GM12878 (cell line): Measurements from ENCODE around the gene CACNA2D1. TPM values are rescaled to one million over a fixed set of nuclear protein-coding genes. Genes with fewer than 3 reads are reported as not detected.

Experiments
- ATAC-seq: fragments of 200-7000 bp; cut with Tn5 transposase; 3 replicates; pipeline ENCODE4 v1.9.1; 2020; ENCODE audit warnings: mild to moderate bottlenecking, moderate library complexity
- BruUV-seq: library from RNA; stranded (reverse); fragments of 400-500 nt; replicated peaks from 2 replicates; lab custom pipeline; 2021; lab: Mats Ljungman, UMichigan
- CTCF ChIA-PET: fragments of 300-600 bp; sonication (Branson Sonifier 250); formaldehyde crosslinking; extraction: SDS; loops from one replicate; lab custom pipeline; 2021; ENCODE audit warnings: inconsistent platforms; lab: Yijun Ruan, JAX
- POLR2A ChIA-PET: fragments of 350-600 bp; formaldehyde crosslinking; extraction: SDS; loops from one replicate; lab custom pipeline; 2021; ENCODE audit warnings: inconsistent platforms; lab: Charles Lee
- RAD21 ChIA-PET: fragments of 300-600 bp; sonication (Branson Sonifier 250); formaldehyde crosslinking; loops from one replicate; lab custom pipeline; 2023; ENCODE audit warnings: antibody characterized with exemption; ENCODE audit not compliant: unreplicated experiment; lab: Charles Lee
- SMC1A ChIA-PET: fragments of 300-600 bp; sonication (Branson Sonifier 250); formaldehyde crosslinking; loops from one replicate; lab custom pipeline; 2023; ENCODE audit not compliant: unreplicated experiment, uncharacterized antibody; lab: Charles Lee
- DNase-seq: peaks from one replicate; pipeline ENCODE4 v3.0.0-alpha.2; 2011; ENCODE audit warnings: low read depth, low spot score
- FAIRE-seq: peaks from 3 replicates; lab custom pipeline; 2011; peaks lifted over from hg19 to GRCh38; lab: Jason Lieb, UNC
- H2AFZ ChIP-seq: 2 replicates; pipeline ENCODE4 v1.6.0; 2011; ENCODE audit warnings: low read depth, low read length, control low read depth; ENCODE audit not compliant: control insufficient read depth
- H3K27ac ChIP-seq: 2 replicates; pipeline ENCODE4 v1.5.1; 2011; ENCODE audit warnings: control low read depth; ENCODE audit not compliant: control insufficient read depth, insufficient read depth
- H3K27me3 ChIP-seq, 2 experiments: replicated peaks in 1 of 2; 2 replicates each; pipeline versions ENCODE4 v1.6.0 to v1.6.1; 2011; ENCODE audit warnings: low read length in 1 of 2; ENCODE audit not compliant: control insufficient read depth in 2 of 2, insufficient read depth in 2 of 2
- H3K36me3 ChIP-seq, 2 experiments: 2 replicates each; pipeline ENCODE4 v1.5.1; 2011; ENCODE audit warnings: low read length in 1 of 2; ENCODE audit not compliant: control insufficient read depth in 2 of 2, insufficient read depth in 2 of 2
- H3K4me1 ChIP-seq: 2 replicates; pipeline ENCODE4 v1.6.1; 2011; ENCODE audit warnings: mild to moderate bottlenecking, low read length, moderate library complexity, mixed read lengths; ENCODE audit not compliant: control insufficient read depth, insufficient read depth
- H3K4me2 ChIP-seq: 2 replicates; pipeline ENCODE4 v1.6.0; 2011; ENCODE audit warnings: control low read depth; ENCODE audit not compliant: control insufficient read depth, insufficient read depth
- H3K4me3 ChIP-seq: fragments of 200-600 bp; sonication (generic); 2 replicates; pipeline ENCODE4 v1.5.1; 2016
- H3K79me2 ChIP-seq: 2 replicates; pipeline ENCODE4 v1.6.0; 2011; ENCODE audit warnings: low read length; ENCODE audit not compliant: control insufficient read depth, insufficient read depth
- H3K9ac ChIP-seq: 2 replicates; pipeline ENCODE4 v1.8.0; 2011; ENCODE audit warnings: low read length, control low read depth, mixed read lengths; ENCODE audit not compliant: control insufficient read depth, insufficient read depth
- H3K9me3 ChIP-seq: replicated peaks from 3 replicates; pipeline ENCODE4 v1.5.1; 2011; ENCODE audit warnings: mild to moderate bottlenecking, low read length; ENCODE audit not compliant: control insufficient read depth, insufficient read depth
- H4K20me1 ChIP-seq: 2 replicates; pipeline ENCODE4 v1.6.0; 2011; ENCODE audit not compliant: control insufficient read depth, insufficient read depth
- ELK1 ChIP-seq: IDR thresholded peaks from 2 replicates; pipeline ENCODE4 v1.6.1; 2012; ENCODE audit warnings: low read depth, low read length, improper control_type of control experiment
- NBN ChIP-seq: fragments of 450-650 bp; IDR thresholded peaks from 2 replicates; pipeline ENCODE4 v1.6.1; 2016
- SRF ChIP-seq, 2 experiments: IDR thresholded peaks; 2 replicates each; pipeline ENCODE4 v1.6.1; 2011; ENCODE audit warnings: low read depth in 2 of 2, low read length in 2 of 2, mild to moderate bottlenecking in 1 of 2, moderate library complexity in 1 of 2
- WRNIP1 ChIP-seq: IDR thresholded peaks from 2 replicates; pipeline ENCODE4 v1.6.1; 2011; ENCODE audit warnings: low read depth, low read length, improper control_type of control experiment, borderline replicate concordance
- WGBS: methylation state at CpG from one replicate; pipeline ENCODE4 v1.1.6; 2016; ENCODE audit warnings: low lambda C conversion rate; ENCODE audit not compliant: insufficient replicate concordance, insufficient coverage; ENCODE audit errors: missing lambda C conversion rate; 5-methylcytosine and 5-hydroxymethylcytosine counted together
- in situ Hi-C: fragments of 300-500 bp; cut with MboI; formaldehyde crosslinking; loops from 9 replicates; pipeline ENCODE4 v1.14.3; 2018; ENCODE audit warnings: mixed read lengths
- intact Hi-C: fragments of 100-400 bp; cut with micrococcal nuclease; formaldehyde crosslinking; loops from one replicate; pipeline ENCODE4 v1.14.2; 2022; ENCODE audit not compliant: unreplicated experiment
- polyA plus RNA-seq, 11 experiments: library from polyadenylated mRNA; depleted of rRNA in 4 of 11; unstranded in 6 of 11; stranded (reverse) in 5 of 11; fragments of >200 nt; fragmentation: Nextera tagmentation in 4 of 11; fragmentation: Illumina TruSeq in 1 of 11; extraction: Ambion mirVana in 4 of 11; extraction: Trizol in 1 of 11; gene quantifications; 1 replicate in 1 of 11; 2 replicates in 10 of 11; pipeline versions ENCODE4 v1.2.1 to v1.2.3, GENCODE V29; 2011 to 2016; ENCODE audit warnings: inconsistent platforms in 2 of 11, missing spikeins in 2 of 11, low read depth in 1 of 11
- total RNA-seq, 4 experiments: library from RNA; depleted of rRNA in 3 of 4; stranded (reverse); fragments of >200 nt in 3 of 4; fragmentation: Illumina TruSeq in 1 of 4; extraction: Trizol in 1 of 4; gene quantifications; 2 replicates each; pipeline versions ENCODE4 v1.2.1 to v1.2.3, GENCODE V29; 2013 to 2021
- TF ChIP-seq, protein P1 (sequence below): fragments of 450-650 bp; formaldehyde crosslinking; IDR thresholded peaks from 2 replicates; pipeline ENCODE4 v1.5.0; 2022; ENCODE audit warnings: mild to moderate bottlenecking, missing genetic modification characterization

Gene CACNA2D1
- total and polyA plus RNA-seq, 10 of the 15 experiments (the other 5 are each of a cell fraction or from before 2014, with no cell fraction given) = 0.14 to 14.8 (median 0.97) TPM

- DNase-seq = no peak
- ATAC-seq = no peak
- BruUV-seq = no TSS peak
- Histone ChIP-seq H3K4me2 (no peak overlapping the region), H3K36me3 (no peaks in the 10 kb centered on the region), H3K79me2 (no peaks in the 10 kb centered on the region), H3K27me3 (no peaks in the 10 kb centered on the region), H2AFZ (no peak overlapping the region), H3K27ac (no peak overlapping the region), H3K4me3 (no peak overlapping the region), H3K4me1 (no peaks in the 10 kb centered on the region), H4K20me1 (no peaks in the 10 kb centered on the region), H3K9ac (no peak overlapping the region), H3K9me3 (no peaks in the 10 kb centered on the region)
- no peak for FAIRE-seq
- ChIA-PET SMC1A (interaction anchor here (0.7 to 2.2 kb wide), 16 partner anchors 9 to 260 kb away, joined by 3 to 11 read pairs (median 4); no protein-coding TSS in a partner anchor), POLR2A (interaction anchor here (0.6 to 1.6 kb wide), 5 partner anchors 15 to 98 kb away, joined by 3 to 5 read pairs (median 3); no protein-coding TSS in a partner anchor), CTCF (interaction anchor here (1.0 to 1.6 kb wide), 4 partner anchors 7 to 435 kb away, joined by 3 to 6 read pairs (median 4); no protein-coding TSS in a partner anchor), RAD21 (interaction anchor here (1.0 to 1.9 kb wide), 6 partner anchors 12 to 84 kb away, joined by 3 to 4 read pairs (median 4); no protein-coding TSS in a partner anchor)
- intact Hi-C loops (loop anchor here (10.0 kb wide), 1 partner anchor 240 kb away; no protein-coding TSS in a partner anchor), in situ Hi-C loops (no loop called here)
- no peak for TF ChIP-seq NBN
- TF ChIP-seq WRNIP1 = no peak
- TF ChIP-seq, protein P1, sequence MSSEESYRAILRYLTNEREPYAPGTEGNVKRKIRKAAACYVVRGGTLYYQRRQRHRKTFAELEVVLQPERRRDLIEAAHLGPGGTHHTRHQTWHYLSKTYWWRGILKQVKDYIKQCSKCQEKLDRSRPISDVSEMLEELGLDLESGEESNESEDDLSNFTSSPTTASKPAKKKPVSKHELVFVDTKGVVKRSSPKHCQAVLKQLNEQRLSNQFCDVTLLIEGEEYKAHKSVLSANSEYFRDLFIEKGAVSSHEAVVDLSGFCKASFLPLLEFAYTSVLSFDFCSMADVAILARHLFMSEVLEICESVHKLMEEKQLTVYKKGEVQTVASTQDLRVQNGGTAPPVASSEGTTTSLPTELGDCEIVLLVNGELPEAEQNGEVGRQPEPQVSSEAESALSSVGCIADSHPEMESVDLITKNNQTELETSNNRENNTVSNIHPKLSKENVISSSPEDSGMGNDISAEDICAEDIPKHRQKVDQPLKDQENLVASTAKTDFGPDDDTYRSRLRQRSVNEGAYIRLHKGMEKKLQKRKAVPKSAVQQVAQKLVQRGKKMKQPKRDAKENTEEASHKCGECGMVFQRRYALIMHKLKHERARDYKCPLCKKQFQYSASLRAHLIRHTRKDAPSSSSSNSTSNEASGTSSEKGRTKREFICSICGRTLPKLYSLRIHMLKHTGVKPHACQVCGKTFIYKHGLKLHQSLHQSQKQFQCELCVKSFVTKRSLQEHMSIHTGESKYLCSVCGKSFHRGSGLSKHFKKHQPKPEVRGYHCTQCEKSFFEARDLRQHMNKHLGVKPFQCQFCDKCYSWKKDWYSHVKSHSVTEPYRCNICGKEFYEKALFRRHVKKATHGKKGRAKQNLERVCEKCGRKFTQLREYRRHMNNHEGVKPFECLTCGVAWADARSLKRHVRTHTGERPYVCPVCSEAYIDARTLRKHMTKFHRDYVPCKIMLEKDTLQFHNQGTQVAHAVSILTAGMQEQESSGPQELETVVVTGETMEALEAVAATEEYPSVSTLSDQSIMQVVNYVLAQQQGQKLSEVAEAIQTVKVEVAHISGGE = no peak
- no peak for TF ChIP-seq SRF (IDR thresholded peaks at IDR 0.05; ENCODE audit: low read depth in 2 of 2, low read length in 2 of 2)
- TF ChIP-seq ELK1 = no peak
- 0% methylated on average over 1 of the region's 1 CpG for WGBS
These were observed 149.2 kb downstream of the CACNA2D1 start for GRCh38 chr7:82294382-82294784.
